GM18526 (cell line): ENCODE data around the gene CSNK1E.

Experiments
- POLR2A ChIP-seq: IDR thresholded peaks from 3 replicates; pipeline ENCODE4 v1.6.1; 2011; ENCODE audit not compliant: insufficient read length; ENCODE audit errors: extremely low read depth

CSNK1E gene

DNA sequence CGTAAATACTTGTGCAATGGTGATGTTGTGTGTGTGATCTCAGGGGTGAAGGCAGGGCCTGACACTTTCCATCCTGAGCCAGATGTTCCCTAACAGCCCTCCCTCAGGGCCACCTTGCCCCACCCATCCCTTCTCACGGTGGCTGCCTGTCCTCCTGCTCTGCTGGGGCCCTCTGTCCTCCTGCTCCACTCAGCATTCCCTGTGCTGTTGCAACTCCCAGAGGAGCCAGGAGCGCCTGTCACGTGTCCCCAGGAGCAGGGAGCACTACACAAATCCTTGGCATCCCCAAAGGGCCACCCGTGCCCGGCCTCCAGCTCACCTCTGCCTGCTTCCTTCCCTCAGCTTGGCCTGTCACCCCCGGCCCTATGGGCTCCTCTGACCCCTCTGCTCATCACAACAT lies 10.2 kb upstream of the CSNK1E start:
- TF ChIP-seq POLR2A: no peak

DNA sequence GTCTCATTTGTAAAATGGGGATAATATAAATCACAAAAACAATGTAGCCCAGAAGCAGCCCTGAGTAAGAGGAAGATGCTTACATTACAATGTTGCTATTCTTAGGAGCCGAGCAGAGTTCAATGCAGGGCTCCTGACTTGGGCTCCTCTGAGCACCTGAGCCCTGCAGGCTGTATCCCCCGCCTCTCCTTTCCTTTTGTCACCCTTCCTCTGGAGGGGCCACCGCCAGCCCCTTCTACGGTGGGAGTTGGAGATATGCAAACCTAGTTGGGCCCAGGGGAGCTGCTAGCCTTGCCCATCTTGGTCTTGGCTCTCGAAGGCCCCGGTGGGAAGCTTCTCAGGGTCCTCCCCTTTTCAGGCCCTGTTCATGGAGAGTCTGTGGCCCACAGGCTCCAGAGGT lies 8.4 kb upstream of the CSNK1E start:
- no peak for TF ChIP-seq POLR2A

DNA sequence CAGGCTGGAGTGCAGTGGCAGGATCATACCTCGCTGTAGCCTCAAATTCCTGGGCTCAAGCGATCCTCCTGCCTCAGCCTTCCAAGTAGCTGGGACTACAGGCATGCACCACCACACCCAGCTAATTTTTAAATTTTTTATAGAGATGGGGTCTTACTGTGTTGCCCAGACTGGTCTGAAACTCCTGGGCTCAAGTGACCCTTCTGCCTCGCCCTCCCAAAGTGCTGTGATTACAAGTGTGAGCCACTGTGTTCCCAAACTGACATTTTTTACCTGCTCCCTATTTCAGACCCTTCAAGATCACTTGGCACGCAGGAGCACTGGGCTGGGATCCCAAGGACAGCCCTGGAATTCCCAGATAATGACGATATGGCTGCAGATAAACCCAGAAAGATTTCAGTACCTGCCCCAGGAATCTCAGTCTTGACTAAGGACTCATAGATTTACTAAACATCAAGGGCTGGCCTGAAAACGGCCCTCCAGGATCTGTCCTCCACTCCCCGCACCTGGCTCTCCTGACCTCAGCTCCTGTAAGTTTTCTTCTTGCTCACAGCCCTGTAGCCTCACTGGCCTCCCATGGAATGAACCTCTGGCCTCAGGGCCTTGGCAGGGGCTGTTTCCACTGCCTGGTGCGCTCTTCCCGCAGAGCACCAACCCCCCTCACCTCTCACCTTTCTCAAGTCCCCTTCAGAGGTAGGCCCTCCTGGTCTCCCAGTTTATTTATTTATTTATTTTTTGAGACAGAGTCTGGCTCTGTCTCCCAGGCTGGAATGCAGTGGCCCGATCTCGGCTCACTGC lies 3.6 kb upstream of the CSNK1E start:
- no peak for TF ChIP-seq POLR2A

DNA sequence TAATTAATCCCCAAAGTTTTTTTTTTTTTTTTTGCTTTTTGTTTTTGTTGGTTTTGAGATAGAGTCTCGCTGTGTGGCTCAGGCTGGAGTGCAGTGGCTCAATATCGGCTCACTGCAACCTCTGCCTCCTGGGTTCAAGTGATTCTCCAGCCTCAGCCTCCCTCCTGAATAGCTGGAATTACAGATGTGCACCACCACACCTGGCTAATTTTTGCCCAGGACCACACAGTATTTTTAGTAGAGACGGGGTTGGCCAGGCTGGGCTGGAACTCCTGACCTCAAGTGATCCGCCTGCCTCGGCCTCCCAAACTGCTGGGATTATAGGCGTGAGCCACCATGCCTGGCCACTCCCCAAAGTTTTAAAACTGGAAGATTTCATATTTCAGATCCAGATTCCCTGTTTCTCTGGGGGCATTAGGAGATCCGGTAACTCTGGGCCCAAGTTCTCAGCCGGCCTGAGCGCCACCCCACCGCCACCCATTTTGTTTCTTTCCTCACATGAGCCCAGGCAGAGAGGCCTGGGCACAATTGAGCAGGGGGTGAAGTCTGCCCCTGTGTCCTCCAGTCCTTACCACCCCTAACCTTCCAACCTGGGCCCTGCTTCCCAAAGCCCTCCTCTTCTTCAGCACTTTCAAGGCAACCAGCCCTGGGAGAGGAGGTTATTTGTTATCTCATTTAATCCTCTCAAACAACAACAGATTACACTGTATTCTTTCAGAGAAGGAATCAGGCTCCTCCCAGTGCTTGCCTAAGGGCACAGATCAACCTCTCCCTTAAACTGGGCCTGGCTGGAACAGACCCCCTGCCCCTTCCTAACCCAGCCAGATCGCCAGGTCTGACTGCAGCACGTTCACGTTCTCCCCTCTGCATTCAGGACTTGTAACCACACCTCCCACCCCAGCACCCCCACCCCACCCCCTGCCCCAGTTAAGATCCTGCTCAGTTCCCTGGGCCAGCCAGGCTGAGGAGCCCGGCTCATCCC lies 1.9 kb upstream of the CSNK1E start:
- TF ChIP-seq POLR2A: no peak

DNA sequence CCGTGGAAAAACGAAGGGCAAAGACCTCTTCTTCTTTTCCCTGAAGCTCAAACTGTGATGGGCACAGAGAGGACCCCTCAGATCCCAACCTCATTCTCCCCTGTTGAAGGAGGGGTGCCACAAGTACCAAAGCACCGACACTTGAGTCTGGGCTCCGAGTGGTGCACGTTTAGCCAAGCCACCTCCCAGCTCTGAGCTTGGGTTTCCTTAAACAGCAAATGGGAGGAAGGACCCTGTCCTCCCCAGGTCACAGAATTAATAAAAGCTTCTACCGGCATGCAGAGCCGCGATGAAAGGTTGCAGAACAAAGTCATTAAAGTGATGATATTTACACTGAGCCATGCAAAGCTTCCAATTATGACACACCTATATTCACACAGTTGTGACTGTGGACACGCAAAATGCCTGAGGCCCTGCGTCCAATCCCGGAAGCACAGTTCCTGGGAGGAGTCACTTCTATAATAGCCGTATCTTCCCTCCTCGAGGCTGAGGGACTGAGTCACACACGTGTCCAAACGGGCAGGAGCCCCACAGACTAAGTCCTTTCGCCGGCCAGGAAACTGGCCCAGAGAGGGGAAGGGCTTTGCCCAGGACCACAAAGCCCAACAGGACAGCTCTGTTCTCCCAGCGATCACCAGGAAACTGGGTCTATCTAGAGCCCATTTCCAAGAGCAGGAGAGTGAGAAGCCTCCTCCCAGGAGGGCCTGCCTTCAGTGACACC lies 922 bp upstream of the CSNK1E start:
- TF ChIP-seq POLR2A: no peak

DNA sequence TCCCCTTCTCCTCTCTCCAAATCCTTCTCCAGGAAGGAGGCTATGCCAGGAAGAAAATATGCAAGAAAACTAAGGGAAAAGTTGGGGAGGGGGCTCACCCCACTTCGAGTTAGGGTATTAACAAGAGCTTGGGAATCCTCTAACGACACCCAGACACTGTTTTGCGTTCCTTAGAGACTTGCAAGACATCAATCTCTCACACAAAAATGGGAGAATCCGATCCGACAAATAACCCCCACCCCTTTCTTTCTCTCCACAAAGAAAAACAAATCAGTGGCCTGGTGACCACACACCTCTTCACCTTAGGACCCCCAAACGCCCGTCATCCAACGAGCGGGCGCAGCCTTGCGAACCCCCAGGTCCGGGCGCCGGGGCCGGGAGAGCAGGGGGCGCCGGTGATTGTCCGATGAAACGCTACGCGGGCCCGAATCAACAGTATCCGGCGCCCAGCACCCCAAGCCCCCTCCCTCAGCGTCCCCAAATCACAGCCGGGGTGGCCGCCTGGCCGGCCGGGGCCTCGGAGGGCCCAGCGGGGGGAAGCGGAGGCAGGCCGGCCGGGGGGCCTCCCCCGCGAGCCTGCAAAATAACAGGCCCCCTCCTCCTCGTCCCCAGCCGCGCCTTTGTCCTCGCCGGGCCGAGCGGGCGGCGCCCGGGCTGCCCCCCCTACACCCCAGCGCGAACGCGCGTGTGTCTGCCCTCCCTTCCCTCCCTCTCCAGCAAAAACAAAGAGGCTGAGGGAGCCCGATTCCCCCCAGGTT lies 690 bp downstream of the CSNK1E start:
- no peak for TF ChIP-seq POLR2A

DNA sequence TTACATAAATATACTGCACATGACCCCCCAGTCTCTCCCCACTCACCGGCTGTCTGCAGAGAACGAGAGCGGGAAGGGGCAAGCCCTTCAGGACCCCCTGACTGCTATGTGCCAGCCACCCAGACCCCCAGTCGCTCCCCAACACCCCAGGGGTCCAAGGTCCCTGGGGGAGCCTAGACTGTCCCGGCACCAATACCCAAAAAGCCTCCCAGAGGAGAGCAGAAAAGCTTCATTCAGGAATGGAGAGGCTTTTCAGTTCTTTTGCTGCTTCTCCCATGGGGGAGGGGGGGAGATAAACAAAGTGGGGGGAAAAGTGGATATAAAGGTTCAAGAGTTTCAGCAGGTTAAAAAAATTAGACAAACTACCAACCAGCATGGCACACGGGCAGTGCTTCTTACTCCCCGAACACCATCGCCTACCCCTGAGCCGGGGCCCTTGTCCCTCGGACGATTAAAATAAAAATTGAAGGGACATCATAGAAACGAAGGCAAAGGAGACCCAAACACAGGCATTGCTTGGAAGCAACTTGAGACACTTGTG lies 1.3 kb downstream of the CSNK1E start:
- TF ChIP-seq POLR2A: no peak

DNA sequence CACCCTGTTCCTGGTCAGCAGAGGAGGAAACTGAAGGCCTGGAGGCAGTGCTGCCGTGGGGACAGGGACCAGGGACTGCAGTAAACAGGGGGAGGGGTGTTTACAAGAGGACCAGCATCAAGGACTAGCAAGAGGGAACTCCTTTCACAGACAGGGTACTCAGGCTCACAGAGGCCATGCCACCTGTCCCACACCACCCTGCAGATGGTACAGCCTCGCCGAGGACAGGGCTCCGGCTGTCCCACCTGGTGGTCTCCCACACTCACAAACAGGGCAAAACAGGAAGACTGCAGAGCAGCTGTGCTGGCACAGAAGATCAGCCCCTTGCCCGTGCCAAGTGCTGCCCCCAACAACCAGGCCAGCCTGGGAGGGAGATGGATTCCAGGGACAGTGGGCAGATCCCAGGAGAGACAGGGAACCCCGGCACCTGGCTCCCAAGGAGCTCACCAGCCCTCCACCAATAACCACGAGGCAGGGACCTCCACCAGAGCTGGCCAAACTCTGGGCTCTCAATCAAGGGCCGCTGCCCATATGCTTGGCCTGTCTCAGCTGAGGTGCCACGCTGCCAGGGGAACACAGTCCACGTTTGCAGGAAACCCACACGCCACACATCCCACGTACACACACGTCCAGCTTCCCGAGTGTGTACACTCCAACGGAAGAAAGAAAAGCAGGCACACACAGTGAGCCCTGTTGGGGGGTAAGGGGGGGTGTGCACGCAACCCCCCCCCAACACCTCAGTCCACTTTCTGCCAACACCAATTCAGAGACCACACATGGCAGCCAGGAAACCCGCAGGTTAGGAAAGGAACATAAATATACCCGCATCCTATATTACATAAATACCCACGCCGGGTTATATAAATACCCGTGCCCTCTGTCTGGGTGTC lies 2.1 kb downstream of the CSNK1E start:
- TF ChIP-seq POLR2A: no peak

DNA sequence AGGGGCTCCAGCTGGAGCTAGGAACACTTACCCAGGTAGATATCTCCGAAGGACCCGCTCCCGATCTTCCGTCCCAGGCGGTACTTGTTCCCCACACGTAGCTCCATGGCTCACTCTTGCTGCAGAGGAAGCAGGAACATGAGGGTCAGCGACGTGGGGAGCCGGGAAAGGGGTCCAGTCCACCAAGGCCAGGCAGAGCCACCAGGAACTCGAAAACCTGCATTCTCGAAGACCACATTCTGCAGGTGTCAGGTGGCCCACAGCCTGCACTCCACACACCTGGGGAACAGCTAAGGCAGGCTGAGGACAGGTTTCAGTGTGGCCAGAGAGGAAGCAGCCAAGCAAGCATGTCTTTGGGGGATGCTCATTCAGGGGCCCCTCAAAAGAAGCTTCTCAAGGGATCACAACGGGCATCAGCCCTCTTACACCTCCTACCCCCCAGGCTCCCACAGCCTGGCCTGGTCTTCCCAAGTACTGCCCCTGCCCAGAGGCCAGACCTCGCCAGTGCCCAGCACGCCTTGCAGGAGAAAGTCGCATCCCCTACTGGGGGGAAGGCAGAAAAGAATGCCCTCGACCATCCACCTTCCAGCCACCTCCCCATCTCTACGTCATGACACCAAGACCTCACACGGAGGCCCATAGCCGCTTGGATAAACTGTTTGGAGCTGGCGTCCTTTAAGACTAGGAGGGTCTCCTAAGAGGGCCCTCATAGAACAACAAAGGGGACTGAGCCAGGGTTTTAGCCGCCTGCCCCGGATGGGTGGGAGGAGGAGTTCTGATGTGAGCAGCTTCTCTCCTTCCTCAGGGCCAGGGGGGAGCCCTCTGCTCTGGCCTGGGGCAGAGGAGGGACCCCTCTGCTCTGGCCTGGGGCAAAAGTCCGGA lies 2.9 kb downstream of the CSNK1E start:
- TF ChIP-seq POLR2A: no peak

DNA sequence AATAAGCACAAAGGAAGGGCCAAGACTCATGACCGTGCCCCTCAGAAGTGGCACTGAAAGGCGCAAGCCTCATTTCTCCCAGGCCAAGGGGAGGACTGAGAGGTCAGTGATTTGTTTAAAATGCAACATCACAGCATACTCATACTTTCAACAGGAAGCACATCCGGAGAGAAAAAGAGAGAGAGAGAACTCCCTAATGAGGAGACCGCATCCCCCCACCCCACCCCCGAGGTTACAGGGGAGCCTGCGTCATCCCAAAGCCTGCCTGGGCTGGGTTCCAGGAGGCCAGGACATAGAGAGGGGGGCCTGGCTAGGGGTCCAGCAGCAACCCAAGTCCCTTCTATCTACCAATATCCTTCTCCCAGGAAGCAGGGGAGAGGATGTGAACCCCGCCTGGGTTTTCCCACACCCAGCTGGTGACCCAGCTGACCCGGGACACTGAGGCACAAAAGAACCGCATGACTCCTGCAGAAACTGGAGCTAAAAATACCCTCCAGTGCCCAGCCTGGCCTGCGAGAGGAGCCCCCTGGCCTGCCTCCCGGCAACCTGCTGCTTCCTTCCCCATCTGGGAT lies 3.8 kb downstream of the CSNK1E start:
- TF ChIP-seq POLR2A: no peak

DNA sequence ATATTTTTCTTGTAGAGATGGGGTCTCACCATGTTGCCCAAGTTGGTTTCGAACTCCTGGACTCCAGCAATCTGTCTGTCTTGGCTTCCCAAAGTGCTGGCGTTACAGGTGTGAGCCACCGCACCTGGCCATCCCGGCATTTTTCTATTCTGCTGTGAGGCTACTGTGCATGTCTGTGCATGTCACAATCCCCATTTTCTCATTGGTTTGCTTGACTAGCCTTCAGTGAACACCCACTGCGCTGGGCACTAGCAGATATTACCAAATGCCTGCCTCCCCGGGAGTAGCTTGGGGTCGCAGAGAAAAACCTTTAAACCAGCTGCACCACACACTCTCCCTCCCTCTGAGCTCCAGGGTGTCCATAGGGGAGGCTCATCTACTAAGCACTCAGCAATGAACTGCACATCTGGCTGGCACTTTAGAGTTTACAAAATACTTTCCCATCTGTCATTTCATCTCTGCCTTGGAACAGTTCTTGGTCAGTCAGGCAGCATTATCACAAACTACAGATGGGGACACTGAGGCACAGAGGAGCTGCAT lies 4.9 kb downstream of the CSNK1E start:
- no peak for TF ChIP-seq POLR2A

DNA sequence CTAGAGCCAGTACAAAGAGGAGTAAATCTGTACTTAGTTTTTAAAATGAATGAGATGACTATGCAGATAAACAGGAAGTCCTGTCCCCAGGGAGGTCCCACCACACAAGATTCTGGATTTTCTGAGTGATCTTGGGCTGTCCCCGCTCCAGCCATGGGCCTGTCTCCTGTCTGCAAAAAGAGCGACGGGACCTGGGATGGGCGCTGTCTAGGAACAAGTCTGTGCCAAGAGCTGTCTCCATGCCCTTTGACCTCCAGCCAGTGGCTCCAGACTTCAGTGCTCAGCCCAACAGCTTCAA lies 6.0 kb downstream of the CSNK1E start:
- TF ChIP-seq POLR2A: no peak

DNA sequence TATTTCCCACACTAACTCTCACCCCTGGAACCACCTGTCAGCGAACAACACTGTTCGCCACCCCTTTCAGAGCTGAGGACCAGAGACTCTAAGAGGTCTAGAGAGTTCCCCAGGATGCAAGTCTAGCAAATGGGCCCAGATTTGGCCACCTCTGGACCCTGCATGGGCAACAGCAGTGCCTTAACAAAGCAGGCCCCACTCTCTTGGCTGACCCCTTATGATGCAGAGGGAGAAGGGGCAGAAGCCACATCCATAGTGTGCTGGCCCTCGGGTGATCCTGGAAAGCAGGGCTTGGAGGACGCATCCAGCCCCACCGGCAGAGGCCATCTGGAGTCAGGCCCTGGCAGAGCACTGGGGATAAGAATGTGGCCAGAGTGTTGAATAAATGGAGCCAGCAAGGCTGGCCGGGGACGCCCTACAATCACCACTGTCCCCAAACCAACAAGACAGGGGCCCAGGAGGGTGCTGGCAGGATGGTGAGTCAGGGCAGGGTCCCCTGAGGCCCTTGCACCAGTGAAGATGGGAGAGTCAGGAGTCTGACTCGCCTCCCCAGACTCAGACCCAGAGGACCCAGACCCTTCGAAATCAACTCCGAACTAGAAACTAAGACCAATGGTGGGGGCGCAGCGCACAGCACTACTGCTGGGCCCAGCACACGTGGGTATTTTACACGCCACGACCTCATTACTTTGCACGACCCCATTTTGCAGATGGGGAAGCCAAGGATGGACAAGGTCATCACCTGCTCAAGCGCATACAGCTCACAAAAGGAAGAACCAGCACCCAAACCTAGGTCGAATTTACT lies 6.5 kb downstream of the CSNK1E start:
- TF ChIP-seq POLR2A: no peak
